HCT116 (cell line): ENCODE data around the gene PRPF6. TPM values are rescaled to one million over a fixed set of nuclear protein-coding genes. Genes with fewer than 3 reads are reported as not detected.

Source experiments
- ATAC-seq: fragments of 200-7000 bp; cut with Tn5 transposase; 2 replicates; pipeline ENCODE4 v1.9.1; 2020; ENCODE audit warnings: mild to moderate bottlenecking, moderate library complexity
- BruUV-seq: library from RNA; stranded (reverse); fragments of 400-500 nt; replicated peaks from 2 replicates; lab custom pipeline; 2021; lab: Mats Ljungman, UMichigan
- CTCF ChIA-PET: fragments of 300-600 bp; sonication (Branson Sonifier 250); formaldehyde crosslinking; loops from one replicate; lab custom pipeline; 2021; ENCODE audit warnings: antibody characterized with exemption; lab: Charles Lee
- POLR2A ChIA-PET: fragments of 300-600, 350-600 bp; sonication (Branson Sonifier 250); formaldehyde crosslinking; loops from one replicate; lab custom pipeline; 2021; ENCODE audit warnings: antibody characterized with exemption; lab: Charles Lee
- RAD21 ChIA-PET, 2 experiments: fragments of 300-600 bp; sonication (Branson Sonifier 250); formaldehyde crosslinking; loops; one replicate each; lab custom pipeline; 2023; ENCODE audit warnings: low total read pairs in 2 of 2; ENCODE audit not compliant: uncharacterized antibody in 2 of 2, unreplicated experiment in 2 of 2, low non-redundant PET in 1 of 2; lab: Charles Lee
- DNase-seq: peaks from one replicate; pipeline ENCODE4 v3.0.0-alpha.2; 2010; ENCODE audit warnings: low read depth, low spot score
- H2AFZ ChIP-seq: fragments of 200-600 bp; shearing (Covaris generic), sonication (generic); 2 replicates; pipeline ENCODE4 v1.6.1; 2017; ENCODE audit warnings: low read depth, mixed run types, mixed read lengths, antibody characterized with exemption, low read length; ENCODE audit not compliant: poor library complexity, severe bottlenecking
- H3K27ac ChIP-seq: 2 replicates; pipeline ENCODE4 v1.5.1; 2012; ENCODE audit warnings: low read depth, low read length
- H3K27me3 ChIP-seq: fragments of 200-600 bp; sonication (generic); 2 replicates; pipeline ENCODE4 v1.6.1; 2016; ENCODE audit warnings: mixed run types, low read length, mixed read lengths; ENCODE audit not compliant: insufficient read depth
- H3K36me3 ChIP-seq, 2 experiments: fragments of 200-500 bp in 1 of 2; fragments of 200-600 bp in 1 of 2; sonication (Bioruptor generic) in 1 of 2; sonication (generic) in 1 of 2; 2 replicates each; pipeline versions ENCODE4 v1.5.1 to v1.6.1; 2014 to 2016; ENCODE audit warnings: low read length in 2 of 2, inconsistent platforms in 1 of 2, mixed read lengths in 1 of 2, mixed run types in 1 of 2; ENCODE audit not compliant: insufficient read depth in 2 of 2, control insufficient read depth in 1 of 2
- H3K4me1 ChIP-seq, 2 experiments: fragments of 200-600 bp in 1 of 2; sonication (generic) in 1 of 2; 2 replicates each; pipeline versions ENCODE4 v1.5.1 to v1.6.1; 2012 to 2017; ENCODE audit warnings: low read length in 2 of 2, inconsistent platforms in 1 of 2, mild to moderate bottlenecking in 1 of 2, mixed read lengths in 1 of 2, mixed run types in 1 of 2, moderate library complexity in 1 of 2; ENCODE audit not compliant: insufficient read depth in 2 of 2, control insufficient read depth in 1 of 2
- H3K4me2 ChIP-seq: fragments of 200-600 bp; sonication (generic); 2 replicates; pipeline ENCODE4 v1.6.1; 2017; ENCODE audit warnings: mixed run types, low read length, mixed read lengths
- H3K4me3 ChIP-seq, 2 experiments: fragments of 200-600 bp in 1 of 2; sonication (generic) in 1 of 2; replicated peaks in 1 of 2; 2 replicates each; pipeline ENCODE4 v1.5.1; 2011 to 2016; ENCODE audit warnings: low read length in 2 of 2, control low read depth in 1 of 2, low read depth in 1 of 2, mild to moderate bottlenecking in 1 of 2, mixed read lengths in 1 of 2, mixed run types in 1 of 2
- H3K79me2 ChIP-seq: fragments of 200-600 bp; sonication (generic); 2 replicates; pipeline ENCODE4 v1.6.1; 2017; ENCODE audit warnings: mild to moderate bottlenecking, mixed run types, low read length, moderate library complexity, mixed read lengths; ENCODE audit not compliant: insufficient read depth
- H3K9ac ChIP-seq: fragments of 200-600 bp; sonication (generic); 2 replicates; pipeline ENCODE4 v1.6.1; 2016; ENCODE audit warnings: low read length, mixed read lengths
- H3K9me2 ChIP-seq: fragments of 200-600 bp; sonication (generic), shearing (Covaris generic); 2 replicates; pipeline ENCODE4 v1.6.1; 2017; ENCODE audit warnings: mixed run types, mild to moderate bottlenecking, moderate library complexity; ENCODE audit not compliant: insufficient read depth
- H3K9me3 ChIP-seq, 2 experiments: fragments of 200-500 bp in 1 of 2; fragments of 200-600 bp in 1 of 2; sonication (Bioruptor generic) in 1 of 2; sonication (generic) in 1 of 2; 2 replicates each; pipeline ENCODE4 v1.6.1; 2014 to 2017; ENCODE audit warnings: low read length in 2 of 2, mixed read lengths in 2 of 2, inconsistent platforms in 1 of 2, low read depth in 1 of 2, mild to moderate bottlenecking in 1 of 2, mixed run types in 1 of 2, moderate library complexity in 1 of 2; ENCODE audit not compliant: control insufficient read depth in 1 of 2, insufficient read depth in 1 of 2
- H4K20me1 ChIP-seq: fragments of 200-600 bp; sonication (generic), shearing (Covaris generic); 2 replicates; pipeline ENCODE4 v1.6.1; 2017; ENCODE audit warnings: mixed run types, mild to moderate bottlenecking, moderate library complexity; ENCODE audit not compliant: insufficient read depth
- CBX3 ChIP-seq: IDR thresholded peaks from 2 replicates; pipeline ENCODE4 v1.6.1; 2012; ENCODE audit warnings: low read depth
- JUND ChIP-seq: IDR thresholded peaks from 2 replicates; pipeline ENCODE4 v1.6.1; 2012
- POLR2A ChIP-seq: IDR thresholded peaks from 2 replicates; pipeline ENCODE4 v1.7.0; 2011; ENCODE audit warnings: borderline replicate concordance; ENCODE audit not compliant: insufficient read depth, insufficient read length; ENCODE audit errors: extremely low read depth
- POLR2AphosphoS5 ChIP-seq: IDR thresholded peaks from 2 replicates; pipeline ENCODE4 v1.6.1; 2011; ENCODE audit warnings: mild to moderate bottlenecking, low read depth, low read length, moderate library complexity
- SIN3A ChIP-seq: IDR thresholded peaks from 2 replicates; pipeline ENCODE4 v1.6.1; 2012; ENCODE audit warnings: low read depth
- TCF7L2 ChIP-seq: IDR thresholded peaks from 2 replicates; pipeline ENCODE4 v1.7.0; 2011; ENCODE audit warnings: borderline replicate concordance, inconsistent platforms; ENCODE audit not compliant: insufficient read depth, insufficient read length; ENCODE audit errors: extremely low read depth
- YY1 ChIP-seq: IDR thresholded peaks from 2 replicates; pipeline ENCODE4 v1.6.1; 2011; ENCODE audit warnings: low read length, low read depth, moderate library complexity, mild to moderate bottlenecking; ENCODE audit not compliant: insufficient replicate concordance; ENCODE audit errors: extremely low read depth
- intact Hi-C: fragments of 100-400 bp; cut with micrococcal nuclease; formaldehyde crosslinking; loops from 2 replicates; pipeline ENCODE4 v1.10.0; 2022
- total RNA-seq: library from RNA; stranded (reverse); gene quantifications from one replicate; pipeline ENCODE4 v1.2.1, GENCODE V29; 2021; ENCODE audit not compliant: unreplicated experiment
- TF ChIP-seq, protein P1 (sequence below): IDR thresholded peaks from 2 replicates; pipeline ENCODE4 v1.6.1; 2012
- TF ChIP-seq, protein P2 (sequence below): IDR thresholded peaks from 2 replicates; pipeline ENCODE4 v1.6.1; 2012

Gene PRPF6
- total RNA-seq, 1 experiment from 2014 or later, result 74.9 TPM

GRCh38 chr20:63952210-63952535 lies 28.8 kb upstream of the PRPF6 start:
- BruUV-seq, result no TSS peak
- ATAC-seq (no peak), DNase-seq (no peak)
- H3K9me2 ChIP-seq, result no peaks in the 10 kb centered on the region
- H3K79me2 ChIP-seq, result peaks cover 89% of the 10 kb centered on the region
- ChIA-PET CTCF (no interaction called here), POLR2A (no interaction called here), RAD21 (no interaction called here)
- H2AFZ ChIP-seq, result no peak overlapping the region
- no peaks in the 10 kb centered on the region for H3K27me3 ChIP-seq
- peaks cover 14 to 60% of the 10 kb centered on the region in 2 experiments; a peak in 3 of 4 replicates for H3K4me1 ChIP-seq
- TF ChIP-seq POLR2AphosphoS5 (0 out of 2 replicates have a peak, but pooled peaks have one; percentile 11), POLR2A (no peak), JUND (no peak), TCF7L2 (no peak), CBX3 (no peak), SIN3A (no peak)
- TF ChIP-seq, protein P1, sequence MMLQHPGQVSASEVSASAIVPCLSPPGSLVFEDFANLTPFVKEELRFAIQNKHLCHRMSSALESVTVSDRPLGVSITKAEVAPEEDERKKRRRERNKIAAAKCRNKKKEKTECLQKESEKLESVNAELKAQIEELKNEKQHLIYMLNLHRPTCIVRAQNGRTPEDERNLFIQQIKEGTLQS, result no peak
- TF ChIP-seq, protein P2, sequence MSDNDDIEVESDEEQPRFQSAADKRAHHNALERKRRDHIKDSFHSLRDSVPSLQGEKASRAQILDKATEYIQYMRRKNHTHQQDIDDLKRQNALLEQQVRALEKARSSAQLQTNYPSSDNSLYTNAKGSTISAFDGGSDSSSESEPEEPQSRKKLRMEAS, result no peak
- H3K9ac ChIP-seq, result no peak overlapping the region
- H4K20me1 ChIP-seq, result no peaks in the 10 kb centered on the region; the same call in 1 of the 2 replicates
- H3K4me3 ChIP-seq, result no peak overlapping the region
- H3K27ac ChIP-seq, result peak overlapping the region; percentile 7; the same call in 1 of the 2 replicates
- H3K9me3 ChIP-seq, result no peaks in the 10 kb centered on the region
- H3K4me2 ChIP-seq, result no peak overlapping the region
- intact Hi-C loops, result no loop called here
- H3K36me3 ChIP-seq, result no peaks in the 10 kb centered on the region

DNA sequence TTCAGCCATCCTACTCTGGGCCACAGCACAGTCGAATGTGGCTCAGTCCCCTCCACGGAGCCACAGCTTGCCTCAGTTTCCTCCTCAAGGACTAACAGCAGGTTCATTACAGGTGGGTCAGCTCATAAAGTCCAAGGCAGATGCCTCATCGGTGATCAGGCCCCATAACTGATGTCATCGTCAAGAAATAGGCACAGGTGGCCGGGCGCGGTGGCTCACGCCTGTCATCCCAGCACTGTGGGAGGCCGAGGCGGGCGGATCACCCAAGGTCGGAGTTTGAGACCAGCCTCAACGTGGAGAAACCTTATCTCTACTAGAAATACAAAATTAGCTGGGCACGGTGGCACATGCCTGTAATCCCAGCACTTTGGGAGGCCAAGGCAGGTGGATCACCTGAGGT lies 28.2 kb upstream of the PRPF6 start:
- no peak for DNase-seq
- Histone ChIP-seq H3K9ac (no peak overlapping the region), H3K9me3 (no peaks in the 10 kb centered on the region), H3K36me3 (no peaks in the 10 kb centered on the region), H3K4me2 (no peak overlapping the region), H3K27ac (no peak overlapping the region), H4K20me1 (no peaks in the 10 kb centered on the region; the same call in 1 of the 2 replicates), H2AFZ (no peak overlapping the region)
- POLR2A ChIA-PET, result no interaction called here
- no TSS peak for BruUV-seq
- intact Hi-C loops, result no loop called here
- RAD21 ChIA-PET, result no interaction called here
- CTCF ChIA-PET, result no interaction called here
- no peak for TF ChIP-seq YY1
- TF ChIP-seq, all 23 proteins: peak for 0
- no peaks in the 10 kb centered on the region for H3K9me2 ChIP-seq
- no peak for ATAC-seq
- peaks cover 83% of the 10 kb centered on the region for H3K79me2 ChIP-seq
- H3K27me3 ChIP-seq, result no peaks in the 10 kb centered on the region
- peaks cover 15 to 66% of the 10 kb centered on the region in 2 experiments; a peak in 3 of 4 replicates for H3K4me1 ChIP-seq
- H3K4me3 ChIP-seq, result no peak overlapping the region
